Measurements from ENCODE around the gene MEIKIN. TPM values are rescaled to one million over a fixed set of nuclear protein-coding genes. Genes with fewer than 3 reads are reported as not detected.

Gene MEIKIN
- total and polyA plus RNA-seq, 2 donors (not counting 1 experiment from before 2014, with no cell fraction given): not detected

DNA sequence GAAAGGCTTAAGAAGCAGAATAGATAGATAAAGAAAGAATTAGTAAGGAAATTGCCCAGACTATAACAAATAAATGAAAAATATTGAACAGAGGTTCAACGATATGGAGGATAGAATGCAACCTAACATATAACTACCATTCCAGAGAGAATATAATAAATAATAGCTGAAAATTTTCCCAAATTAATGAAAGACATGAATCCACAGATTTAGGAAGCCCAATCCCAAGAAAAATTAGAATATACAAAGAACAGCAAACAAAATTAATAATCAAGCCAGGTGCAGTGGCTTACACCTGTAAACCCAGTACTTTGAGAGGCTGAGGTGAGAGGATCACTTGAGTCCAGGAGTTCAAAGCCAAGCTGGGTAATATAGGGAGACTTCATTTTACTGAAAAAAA, 120.8 kb downstream of the MEIKIN start:
- Histone ChIP-seq H3K9ac (ENCODE audit: insufficient read depth, low read length) (no peak overlapping the region), H4K20me1 (ENCODE audit: control insufficient read depth, extremely low read depth, insufficient read depth, low read length) (no peaks in the 10 kb centered on the region), H3K4me2 (ENCODE audit: extremely low read depth, insufficient read depth, low read length) (no peak overlapping the region), H3K9me3 (ENCODE audit: control insufficient read depth, insufficient read depth, low read depth, low read length) (no peaks in the 10 kb centered on the region), H3K27me3 (ENCODE audit: control insufficient read depth, insufficient read depth, low read length) (no peaks in the 10 kb centered on the region), H3K27ac (ENCODE audit: insufficient read depth, low read length) (no peak overlapping the region), H3K36me3 (ENCODE audit: control insufficient read depth, insufficient read depth, low read length) (no peaks in the 10 kb centered on the region), H3K4me3 (replicated peaks in 1 of 4; ENCODE audit: control extremely low read depth in 1 of 4, insufficient read depth in 1 of 4, low read depth in 3 of 4, low read length in 4 of 4) (no peak overlapping the region), H3K79me2 (ENCODE audit: control insufficient read depth, insufficient read depth, low read length) (no peaks in the 10 kb centered on the region), H3K4me1 (ENCODE audit: control insufficient read depth, extremely low read depth, insufficient read depth, low read length) (no peaks in the 10 kb centered on the region), H2AFZ (ENCODE audit: low read length) (no peak overlapping the region)
- TF ChIP-seq CTCF (conservative IDR thresholded peaks at IDR 0.05 in 1 of 2, IDR thresholded peaks at IDR 0.05 in 1 of 2; ENCODE audit: low read depth in 1 of 2, low read length in 2 of 2) (no peak), EZH2 (IDR thresholded peaks at IDR 0.05; ENCODE audit: low read length, missing control alignments) (no peak)
- no peak for DNase-seq (ENCODE audit: low read depth in 2 of 2)

- Histone ChIP-seq H3K27ac (ENCODE audit: insufficient read depth, low read length) (no peak overlapping the region), H3K4me1 (ENCODE audit: control insufficient read depth, extremely low read depth, insufficient read depth, low read length) (no peaks in the 10 kb centered on the region), H3K9me3 (ENCODE audit: control insufficient read depth, insufficient read depth, low read depth, low read length) (no peaks in the 10 kb centered on the region), H3K36me3 (ENCODE audit: control insufficient read depth, insufficient read depth, low read length) (no peaks in the 10 kb centered on the region), H3K4me3 (replicated peaks in 1 of 4; ENCODE audit: control extremely low read depth in 1 of 4, insufficient read depth in 1 of 4, low read depth in 3 of 4, low read length in 4 of 4) (no peak overlapping the region), H3K27me3 (ENCODE audit: control insufficient read depth, insufficient read depth, low read length) (no peaks in the 10 kb centered on the region), H3K9ac (ENCODE audit: insufficient read depth, low read length) (no peak overlapping the region), H3K79me2 (ENCODE audit: control insufficient read depth, insufficient read depth, low read length) (no peaks in the 10 kb centered on the region), H4K20me1 (ENCODE audit: control insufficient read depth, extremely low read depth, insufficient read depth, low read length) (no peaks in the 10 kb centered on the region), H3K4me2 (ENCODE audit: extremely low read depth, insufficient read depth, low read length) (no peak overlapping the region), H2AFZ (ENCODE audit: low read length) (no peak overlapping the region)
- TF ChIP-seq EZH2 (IDR thresholded peaks at IDR 0.05; ENCODE audit: low read length, missing control alignments): no peak
- peak in 1 of 2 donors; percentile 69 for DNase-seq (ENCODE audit: low read depth in 2 of 2)
Measured at GRCh38 chr5:131821221-131821620, 124.2 kb downstream of the MEIKIN start.

DNA sequence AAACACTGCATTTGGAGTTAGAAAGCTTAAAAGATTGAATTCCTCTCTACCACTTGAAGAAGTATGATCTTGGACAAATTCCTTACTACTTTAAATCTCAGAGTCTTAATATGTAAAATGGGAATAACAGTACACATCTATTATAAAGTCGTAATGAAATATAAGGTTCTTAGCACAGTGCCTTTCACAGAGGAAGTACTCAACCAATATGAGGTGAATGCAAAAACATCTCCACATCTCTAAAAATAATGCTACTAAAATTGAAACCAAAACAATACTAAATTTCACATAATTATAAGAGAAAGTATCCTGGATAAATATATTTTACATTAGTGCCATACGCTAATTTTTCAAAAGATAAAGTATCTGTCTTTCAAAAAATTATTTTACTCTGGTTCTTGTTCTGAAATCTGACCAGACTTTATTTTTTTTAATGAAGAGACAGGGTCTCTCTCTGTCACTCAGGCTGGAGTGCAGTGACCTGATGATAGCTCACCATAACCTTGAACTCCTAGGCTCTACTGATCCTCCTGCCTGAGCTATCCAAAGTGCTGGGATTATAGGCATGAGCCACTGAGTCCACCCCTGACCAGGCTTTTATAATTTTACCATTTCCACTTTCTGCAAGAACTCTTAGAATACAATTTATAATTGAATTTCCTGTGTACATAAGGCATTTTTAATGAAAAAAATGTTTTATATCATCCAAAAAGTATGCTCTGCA, 127.3 kb downstream of the MEIKIN start:
- DNase-seq (ENCODE audit: low read depth in 2 of 2): no peak
- Histone ChIP-seq H3K79me2 (ENCODE audit: control insufficient read depth, insufficient read depth, low read length) (no peaks in the 10 kb centered on the region), H3K36me3 (ENCODE audit: control insufficient read depth, insufficient read depth, low read length) (no peaks in the 10 kb centered on the region), H3K4me1 (ENCODE audit: control insufficient read depth, extremely low read depth, insufficient read depth, low read length) (peaks cover 4% of the 10 kb centered on the region), H2AFZ (ENCODE audit: low read length) (no peak overlapping the region), H4K20me1 (ENCODE audit: control insufficient read depth, extremely low read depth, insufficient read depth, low read length) (no peaks in the 10 kb centered on the region), H3K9me3 (ENCODE audit: control insufficient read depth, insufficient read depth, low read depth, low read length) (no peaks in the 10 kb centered on the region), H3K9ac (ENCODE audit: insufficient read depth, low read length) (no peak overlapping the region), H3K4me2 (ENCODE audit: extremely low read depth, insufficient read depth, low read length) (no peak overlapping the region), H3K27me3 (ENCODE audit: control insufficient read depth, insufficient read depth, low read length) (no peaks in the 10 kb centered on the region), H3K4me3 (replicated peaks in 1 of 4; ENCODE audit: control extremely low read depth in 1 of 4, insufficient read depth in 1 of 4, low read depth in 3 of 4, low read length in 4 of 4) (no peak overlapping the region), H3K27ac (ENCODE audit: insufficient read depth, low read length) (no peak overlapping the region)
- no peak for TF ChIP-seq CTCF (conservative IDR thresholded peaks at IDR 0.05 in 1 of 2, IDR thresholded peaks at IDR 0.05 in 1 of 2; ENCODE audit: low read depth in 1 of 2, low read length in 2 of 2)
- TF ChIP-seq EZH2 (IDR thresholded peaks at IDR 0.05; ENCODE audit: low read length, missing control alignments): no peak

Data from fibroblast of lung (primary cell).